ENCODE data around the gene ANO6. TPM values are rescaled to one million over a fixed set of nuclear protein-coding genes. Genes with fewer than 3 reads are reported as not detected.

Gene ANO6
- total RNA-seq, 1 experiment from 2014 or later = 34.2 TPM

GRCh38 chr12:45174595-45174994, 41.3 kb upstream of the ANO6 start:
- TF ChIP-seq CTCF (IDR thresholded peaks at IDR 0.05; ENCODE audit: unreplicated experiment) = no peak
- H3K4me1 Mint-ChIP-seq (ENCODE audit: low read depth, unreplicated experiment) = no peaks in the 10 kb centered on the region
- no peaks in the 10 kb centered on the region for H3K27me3 Mint-ChIP-seq (ENCODE audit: unreplicated experiment)
- BruUV-seq (replicated peaks) = no TSS peak
- intact Hi-C loops (cut with micrococcal nuclease; ENCODE audit: unreplicated experiment) = loop anchor here (5.0 kb wide), 2 partner anchors 43 to 553 kb away; partner anchors contain the start of genes ANO6 and ARID2
- H3K36me3 Mint-ChIP-seq (ENCODE audit: insufficient read depth, unreplicated experiment) = no peaks in the 10 kb centered on the region
- no peak overlapping the region for H3K4me3 Mint-ChIP-seq (ENCODE audit: low read depth, unreplicated experiment)
- no peak for DNase-seq
- H3K9me3 Mint-ChIP-seq (ENCODE audit: low read depth, unreplicated experiment) = peaks cover 10% of the 10 kb centered on the region
- no peak overlapping the region for H3K27ac Mint-ChIP-seq (ENCODE audit: unreplicated experiment)
- CTCF ChIA-PET = no interaction called here

- H3K4me1 Mint-ChIP-seq (ENCODE audit: low read depth, unreplicated experiment) = no peaks in the 10 kb centered on the region
- CTCF ChIA-PET = no interaction called here
- no peaks in the 10 kb centered on the region for H3K36me3 Mint-ChIP-seq (ENCODE audit: insufficient read depth, unreplicated experiment)
- H3K9me3 Mint-ChIP-seq (ENCODE audit: low read depth, unreplicated experiment) = peaks cover 10% of the 10 kb centered on the region
- no TSS peak for BruUV-seq (replicated peaks)
- no peaks in the 10 kb centered on the region for H3K27me3 Mint-ChIP-seq (ENCODE audit: unreplicated experiment)
- TF ChIP-seq CTCF (IDR thresholded peaks at IDR 0.05; ENCODE audit: unreplicated experiment) = no peak
- no peak overlapping the region for H3K4me3 Mint-ChIP-seq (ENCODE audit: low read depth, unreplicated experiment)
- H3K27ac Mint-ChIP-seq (ENCODE audit: unreplicated experiment) = no peak overlapping the region
- no peak for DNase-seq
- intact Hi-C loops (cut with micrococcal nuclease; ENCODE audit: unreplicated experiment) = no loop called here
Measured at GRCh38 chr12:45178771-45179170, 37.1 kb upstream of the ANO6 start.

- Mint-ChIP-seq H3K9me3 (ENCODE audit: low read depth, unreplicated experiment) (peaks cover 8% of the 10 kb centered on the region), H3K4me3 (ENCODE audit: low read depth, unreplicated experiment) (no peak overlapping the region), H3K27ac (ENCODE audit: unreplicated experiment) (no peak overlapping the region), H3K36me3 (ENCODE audit: insufficient read depth, unreplicated experiment) (no peaks in the 10 kb centered on the region), H3K4me1 (ENCODE audit: low read depth, unreplicated experiment) (peaks cover 10% of the 10 kb centered on the region), H3K27me3 (ENCODE audit: unreplicated experiment) (no peaks in the 10 kb centered on the region)
- no TSS peak for BruUV-seq (replicated peaks)
- intact Hi-C loops (cut with micrococcal nuclease; ENCODE audit: unreplicated experiment) = no loop called here
- DNase-seq = no peak
- no peak for TF ChIP-seq CTCF (IDR thresholded peaks at IDR 0.05; ENCODE audit: unreplicated experiment)
- CTCF ChIA-PET = no interaction called here
Measured at GRCh38 chr12:45182511-45182910, 33.4 kb upstream of the ANO6 start.

- Mint-ChIP-seq H3K4me1 (ENCODE audit: low read depth, unreplicated experiment) (peaks cover 10% of the 10 kb centered on the region), H3K4me3 (ENCODE audit: low read depth, unreplicated experiment) (no peak overlapping the region), H3K27ac (ENCODE audit: unreplicated experiment) (no peak overlapping the region), H3K27me3 (ENCODE audit: unreplicated experiment) (no peaks in the 10 kb centered on the region), H3K9me3 (ENCODE audit: low read depth, unreplicated experiment) (peaks cover 3% of the 10 kb centered on the region), H3K36me3 (ENCODE audit: insufficient read depth, unreplicated experiment) (no peaks in the 10 kb centered on the region)
- DNase-seq = no peak
- CTCF ChIA-PET = no interaction called here
- BruUV-seq (replicated peaks) = no TSS peak
- intact Hi-C loops (cut with micrococcal nuclease; ENCODE audit: unreplicated experiment) = no loop called here
- no peak for TF ChIP-seq CTCF (IDR thresholded peaks at IDR 0.05; ENCODE audit: unreplicated experiment)
Measured at GRCh38 chr12:45183246-45183645, 32.6 kb upstream of the ANO6 start.
